Stimulated activated effector memory CD8-positive, alpha-beta T cell treated with anti-CD3 and anti-CD28 coated beads, Interleukin-12 subunit alpha, Interleukin-12 subunit beta, amount 100 ng/mL, for 72 hours (primary cell): ENCODE measurements around the gene SMYD2.

Experiments
- ATAC-seq: fragments of 150-1000 bp; cut with Tn5 transposase; 2 replicates; pipeline ENCODE4 v1.10.0; 2021
- DNase-seq, 2 donors: peaks; one replicate each; pipeline ENCODE4 v3.0.0; 2021 to 2022; ENCODE audit warnings: low spot score in 2 of 2
- H3K27ac Mint-ChIP-seq: one replicate; pipeline ENCODE4 v1.8.0; 2022; ENCODE audit warnings: mild to moderate bottlenecking, mixed read lengths
- H3K36me3 Mint-ChIP-seq: one replicate; pipeline ENCODE4 v1.8.0; 2022; ENCODE audit warnings: mild to moderate bottlenecking, mixed read lengths
- H3K4me1 Mint-ChIP-seq: one replicate; pipeline ENCODE4 v1.8.0; 2022; ENCODE audit warnings: mixed read lengths
- H3K4me3 Mint-ChIP-seq: one replicate; pipeline ENCODE4 v1.8.0; 2022; ENCODE audit warnings: mild to moderate bottlenecking, mixed read lengths
- H3K9me3 Mint-ChIP-seq: one replicate; pipeline ENCODE4 v1.8.0; 2022; ENCODE audit warnings: mixed read lengths

Gene SMYD2, protein sequence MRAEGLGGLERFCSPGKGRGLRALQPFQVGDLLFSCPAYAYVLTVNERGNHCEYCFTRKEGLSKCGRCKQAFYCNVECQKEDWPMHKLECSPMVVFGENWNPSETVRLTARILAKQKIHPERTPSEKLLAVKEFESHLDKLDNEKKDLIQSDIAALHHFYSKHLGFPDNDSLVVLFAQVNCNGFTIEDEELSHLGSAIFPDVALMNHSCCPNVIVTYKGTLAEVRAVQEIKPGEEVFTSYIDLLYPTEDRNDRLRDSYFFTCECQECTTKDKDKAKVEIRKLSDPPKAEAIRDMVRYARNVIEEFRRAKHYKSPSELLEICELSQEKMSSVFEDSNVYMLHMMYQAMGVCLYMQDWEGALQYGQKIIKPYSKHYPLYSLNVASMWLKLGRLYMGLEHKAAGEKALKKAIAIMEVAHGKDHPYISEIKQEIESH

DNA sequence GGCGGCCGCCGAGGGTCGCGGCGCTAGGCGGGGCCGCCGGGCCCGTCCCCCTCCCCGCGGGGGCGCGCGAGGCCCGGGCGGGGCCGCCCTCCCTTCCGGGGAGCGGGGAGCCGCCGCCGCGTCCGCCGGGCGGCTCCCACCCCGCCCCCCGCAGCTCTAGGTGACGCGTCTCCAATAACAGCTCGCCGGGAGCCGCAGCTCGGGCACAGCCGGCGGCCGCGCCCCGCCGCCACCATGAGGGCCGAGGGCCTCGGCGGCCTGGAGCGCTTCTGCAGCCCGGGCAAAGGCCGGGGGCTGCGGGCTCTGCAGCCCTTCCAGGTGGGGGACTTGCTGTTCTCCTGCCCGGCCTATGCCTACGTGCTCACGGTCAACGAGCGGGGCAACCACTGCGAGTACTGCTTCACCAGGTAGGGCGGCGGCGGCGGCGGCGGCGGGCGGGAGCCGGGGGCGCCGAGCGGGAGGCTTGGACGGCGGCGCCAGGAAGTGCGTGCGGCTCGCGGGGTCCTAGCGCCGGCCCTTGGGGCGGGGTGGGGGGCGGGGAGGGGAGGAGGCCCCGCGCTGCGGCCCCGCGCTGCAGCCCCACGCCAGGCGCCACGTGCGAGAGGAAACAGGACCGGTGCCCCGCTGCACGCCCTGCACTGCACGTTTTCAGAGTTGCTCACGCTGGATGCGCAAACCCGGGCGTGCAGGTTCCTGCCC lies at the start of gene SMYD2:
SMYD2 (plus strand) TSS at position 139 of the 699 bp plus-strand sequence; CDS start at position 235, 96 bp downstream.
- peak within 1 kb of the TSS; percentile 79 for H3K4me3 Mint-ChIP-seq
- ATAC-seq (peak; percentile 85), DNase-seq (peak; percentile 53 to 80)
- H3K4me1 Mint-ChIP-seq, result peaks cover 27% of the 10 kb centered on the region
- no peaks in the 10 kb centered on the region for H3K36me3 Mint-ChIP-seq
- peak within 1 kb of the TSS; percentile 56 for H3K27ac Mint-ChIP-seq
- H3K9me3 Mint-ChIP-seq, result peaks cover 5% of the 10 kb centered on the region

DNA sequence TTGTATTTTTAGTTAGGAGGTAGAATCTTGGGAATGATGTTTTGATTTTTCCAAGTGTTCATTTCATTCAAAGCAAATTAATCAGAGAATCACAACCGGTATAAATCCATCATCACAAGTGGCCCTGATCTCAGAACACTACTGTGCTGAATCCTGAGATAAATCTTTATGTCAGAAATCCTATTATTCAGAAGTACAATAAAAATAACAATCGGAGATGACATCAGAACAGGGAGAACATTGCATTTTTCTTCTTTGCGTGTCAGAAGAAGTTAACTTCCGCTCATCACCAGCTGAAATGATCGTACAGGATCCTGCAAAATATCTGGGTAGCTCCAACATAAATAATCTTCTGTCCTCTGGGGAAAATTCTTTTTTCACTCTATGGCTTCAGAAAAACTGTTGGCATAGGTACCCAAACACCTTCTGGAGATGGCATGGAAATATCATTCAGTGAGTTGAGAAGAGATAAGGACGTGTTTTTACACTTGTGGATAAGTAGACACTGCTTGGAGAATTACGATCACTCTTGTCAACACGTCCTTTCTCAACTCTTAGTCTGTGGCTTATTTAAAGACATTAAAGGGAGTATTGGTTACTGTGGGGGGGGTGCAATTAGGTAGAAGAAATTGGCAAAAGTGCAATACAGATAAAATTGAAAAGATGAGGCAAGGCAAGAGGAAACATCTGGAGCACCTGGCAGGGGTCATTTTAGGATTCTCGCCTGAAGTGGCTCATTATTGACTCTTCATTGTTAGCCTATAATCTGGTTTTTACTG lies 46.9 kb upstream of the SMYD2 start:
- H3K36me3 Mint-ChIP-seq, result no peaks in the 10 kb centered on the region

DNA sequence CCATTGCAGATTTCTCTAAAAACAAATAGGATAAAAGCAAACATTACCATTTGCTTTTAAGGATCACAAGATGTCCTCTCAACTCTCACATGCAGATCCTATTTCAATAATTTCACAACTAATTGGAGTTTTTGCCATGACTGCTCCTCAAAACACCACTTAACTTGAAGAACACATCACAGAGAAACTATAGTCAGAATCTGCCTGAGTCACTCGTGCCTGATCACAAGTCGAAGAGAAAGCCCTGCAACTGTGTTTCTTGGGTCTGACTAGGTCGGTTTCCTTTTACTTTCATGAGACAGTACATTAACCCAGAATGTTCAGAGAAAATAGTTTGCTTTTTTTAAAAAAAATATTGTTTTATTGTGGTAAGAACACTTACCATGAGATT lies 46.3 kb upstream of the SMYD2 start:
- no peak for DNase-seq
- Mint-ChIP-seq H3K27ac (no peak overlapping the region), H3K4me1 (no peaks in the 10 kb centered on the region), H3K4me3 (no peak overlapping the region), H3K9me3 (no peaks in the 10 kb centered on the region), H3K36me3 (no peaks in the 10 kb centered on the region)
- ATAC-seq, result peak; percentile 52

More for the DNA sequence above, 46.9 kb upstream of the SMYD2 start:
- Mint-ChIP-seq H3K4me1 (no peaks in the 10 kb centered on the region), H3K27ac (no peak overlapping the region), H3K9me3 (no peaks in the 10 kb centered on the region), H3K4me3 (no peak overlapping the region)
- DNase-seq (no peak), ATAC-seq (no peak)

DNA sequence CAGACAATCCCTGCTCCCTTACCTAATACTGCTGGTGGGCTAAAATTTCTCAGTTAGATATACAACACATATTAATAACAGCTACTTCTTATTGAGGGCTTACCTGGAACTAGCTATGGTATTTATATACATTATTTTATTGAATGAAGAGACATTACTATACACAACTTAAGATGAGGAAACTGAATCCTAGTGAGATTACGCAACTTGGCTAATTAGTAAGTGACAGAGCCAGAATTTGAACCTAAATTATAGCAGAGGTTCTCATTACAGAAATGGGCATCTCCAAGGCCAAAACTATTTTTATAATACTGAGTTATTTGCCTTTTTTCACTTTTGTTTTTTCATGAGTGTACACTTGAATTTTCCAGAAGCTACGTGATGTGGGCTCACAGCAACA lies 44.5 kb upstream of the SMYD2 start:
- Mint-ChIP-seq H3K4me1 (no peaks in the 10 kb centered on the region), H3K36me3 (no peaks in the 10 kb centered on the region), H3K4me3 (no peak overlapping the region), H3K9me3 (no peaks in the 10 kb centered on the region), H3K27ac (no peak overlapping the region)
- ATAC-seq (no peak), DNase-seq (no peak)

DNA sequence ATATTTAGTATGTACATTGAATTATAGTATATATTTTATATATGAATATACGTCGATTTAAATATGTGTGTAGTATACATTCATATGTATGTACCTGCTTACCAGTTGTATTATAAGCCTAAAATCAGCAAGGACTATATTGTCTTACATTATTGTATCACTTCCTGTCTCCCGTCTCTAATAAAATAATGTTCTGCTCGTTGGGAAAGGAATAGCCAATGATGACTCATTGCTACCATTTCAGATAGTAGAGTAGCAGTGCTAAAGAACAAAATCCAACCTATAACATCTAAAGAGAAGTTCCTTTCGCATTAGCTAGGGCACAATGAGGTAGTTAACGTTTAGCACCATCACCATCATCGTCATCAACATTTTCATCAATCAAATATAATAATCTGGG lies 39.9 kb upstream of the SMYD2 start:
- no peaks in the 10 kb centered on the region for H3K36me3 Mint-ChIP-seq
- ATAC-seq, result no peak
- no peak overlapping the region for H3K4me3 Mint-ChIP-seq
- H3K4me1 Mint-ChIP-seq, result no peaks in the 10 kb centered on the region
- DNase-seq, result no peak
- no peaks in the 10 kb centered on the region for H3K9me3 Mint-ChIP-seq
- no peak overlapping the region for H3K27ac Mint-ChIP-seq

DNA sequence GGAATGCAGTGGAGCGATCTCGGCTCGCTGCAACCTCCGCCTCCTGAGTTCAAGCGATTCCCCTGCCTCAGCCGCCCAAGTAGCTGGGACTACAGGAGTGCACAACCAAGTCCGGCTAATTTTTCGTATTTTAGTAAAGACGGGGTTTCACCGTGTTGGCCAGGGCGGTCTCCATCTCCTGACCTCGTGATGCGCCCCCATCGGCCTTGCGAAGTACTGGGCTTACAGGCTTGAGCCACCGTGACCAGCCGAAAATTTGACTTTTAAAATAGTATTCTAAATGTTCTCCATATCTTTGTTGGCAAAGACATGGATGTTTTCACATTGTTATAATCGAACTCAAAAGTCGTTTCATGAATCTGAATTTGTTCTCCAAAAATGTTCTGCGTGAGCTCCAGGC lies 36.7 kb upstream of the SMYD2 start:
- ATAC-seq, result no peak
- no peaks in the 10 kb centered on the region for H3K36me3 Mint-ChIP-seq
- H3K27ac Mint-ChIP-seq, result no peak overlapping the region
- no peaks in the 10 kb centered on the region for H3K4me1 Mint-ChIP-seq
- H3K4me3 Mint-ChIP-seq, result no peak overlapping the region
- H3K9me3 Mint-ChIP-seq, result no peaks in the 10 kb centered on the region
- DNase-seq, result no peak

DNA sequence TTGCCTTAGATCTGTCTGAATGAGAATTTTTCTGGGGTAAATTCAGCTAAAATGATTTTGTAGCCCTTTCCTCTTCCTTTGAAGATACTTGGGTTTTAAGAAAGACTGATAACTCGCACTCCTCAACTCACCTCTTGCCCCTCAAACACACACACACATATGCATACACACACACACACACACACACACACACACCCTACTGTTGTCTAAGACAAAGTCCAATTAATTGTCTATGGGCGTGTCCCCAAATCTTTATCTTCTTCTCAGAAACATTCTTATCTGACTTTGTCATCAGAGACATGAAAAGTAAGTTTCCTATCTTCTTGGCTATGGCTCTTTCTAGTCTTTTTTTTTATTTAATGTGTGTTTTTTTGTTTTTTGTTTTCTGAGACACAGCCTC lies 36.1 kb upstream of the SMYD2 start:
- H3K9me3 Mint-ChIP-seq, result no peaks in the 10 kb centered on the region
- DNase-seq (no peak), ATAC-seq (no peak)
- H3K27ac Mint-ChIP-seq, result no peak overlapping the region
- H3K4me1 Mint-ChIP-seq, result no peaks in the 10 kb centered on the region
- H3K4me3 Mint-ChIP-seq, result no peak overlapping the region
- H3K36me3 Mint-ChIP-seq, result no peaks in the 10 kb centered on the region

DNA sequence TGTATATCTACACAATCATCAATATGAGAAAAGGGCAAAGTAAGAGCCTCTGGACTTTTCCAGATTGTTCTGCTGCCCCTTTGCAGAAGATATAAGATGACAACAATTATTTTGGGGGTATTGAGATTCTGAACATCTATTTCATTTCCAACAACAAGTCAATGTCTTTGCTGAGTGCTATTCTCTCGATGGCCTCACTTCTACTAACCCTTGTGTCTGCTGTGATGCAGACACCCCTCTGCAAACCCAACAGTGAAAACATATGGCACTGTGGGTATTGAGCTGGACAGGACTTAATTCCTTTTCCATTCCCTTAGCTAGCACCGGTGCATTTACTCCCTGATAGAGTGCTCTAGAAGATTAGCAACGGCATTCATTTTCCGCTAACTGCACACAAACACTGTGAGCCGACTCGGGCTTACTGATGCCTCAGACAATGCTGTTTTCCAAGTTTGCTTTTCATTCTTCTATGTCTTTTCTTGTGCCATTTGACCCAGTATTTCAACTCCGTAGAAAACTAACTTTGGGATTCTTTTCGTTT lies 33.4 kb upstream of the SMYD2 start:
- no peak overlapping the region for H3K27ac Mint-ChIP-seq
- no peak overlapping the region for H3K4me3 Mint-ChIP-seq
- H3K9me3 Mint-ChIP-seq, result no peaks in the 10 kb centered on the region
- DNase-seq (no peak), ATAC-seq (no peak)
- H3K4me1 Mint-ChIP-seq, result no peaks in the 10 kb centered on the region
- H3K36me3 Mint-ChIP-seq, result no peaks in the 10 kb centered on the region

DNA sequence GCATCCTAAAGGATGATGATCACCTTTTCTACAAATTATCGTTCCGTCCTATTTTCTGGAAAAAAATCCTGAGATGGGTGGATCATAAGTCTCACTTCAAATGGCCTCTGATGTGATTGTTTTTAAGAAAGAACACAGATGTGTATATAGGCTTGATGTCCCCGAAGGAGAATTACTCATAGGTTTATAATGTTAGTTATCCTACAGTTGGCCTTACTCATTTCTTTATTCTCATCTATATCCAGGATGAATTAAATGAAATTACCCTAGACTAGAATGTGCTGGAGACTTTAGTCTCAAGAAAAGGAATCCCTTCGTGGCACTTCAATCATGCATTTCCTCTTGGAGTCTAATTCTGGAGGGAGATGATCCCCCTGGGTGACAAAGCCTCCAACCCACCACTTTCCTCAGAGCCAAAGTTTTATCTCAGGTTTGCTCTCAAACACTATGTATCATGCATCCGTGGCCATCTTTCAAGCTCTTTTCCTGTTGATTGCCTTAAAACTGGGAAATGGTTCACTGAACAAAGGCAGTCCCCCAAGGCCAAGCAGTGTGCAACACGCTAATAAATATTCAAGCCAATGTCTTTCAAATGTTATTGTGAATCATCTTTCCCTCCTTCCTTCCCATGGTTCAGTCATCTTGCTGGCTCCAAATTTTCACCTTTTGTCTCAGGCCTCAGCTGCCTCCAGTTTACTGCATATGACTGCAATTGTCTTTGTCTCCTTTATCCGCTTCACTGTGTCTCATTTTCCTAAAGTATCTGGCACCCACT lies 32.5 kb upstream of the SMYD2 start:
- Mint-ChIP-seq H3K27ac (no peak overlapping the region), H3K4me3 (no peak overlapping the region), H3K4me1 (no peaks in the 10 kb centered on the region), H3K9me3 (no peaks in the 10 kb centered on the region), H3K36me3 (no peaks in the 10 kb centered on the region)
- ATAC-seq (no peak), DNase-seq (no peak)

DNA sequence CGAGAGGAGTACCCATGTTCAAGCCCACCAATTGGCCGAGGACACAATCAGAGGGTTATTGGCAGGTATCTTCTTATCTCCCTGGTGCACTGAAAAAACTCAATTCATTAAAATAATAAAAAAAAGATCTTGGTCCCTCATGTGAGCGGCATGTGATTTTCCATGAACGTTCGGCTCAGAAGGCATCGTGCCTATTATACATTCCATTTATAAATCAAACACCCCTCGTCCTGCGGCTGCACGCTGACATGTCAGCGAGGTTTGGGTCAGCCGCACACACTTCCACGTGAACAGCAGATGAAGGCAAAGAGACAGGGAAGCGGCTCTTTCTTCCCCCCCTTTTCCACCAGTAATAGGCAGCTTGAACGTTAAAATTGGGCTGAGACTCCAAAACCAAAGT lies 31.3 kb upstream of the SMYD2 start:
- no peak for DNase-seq
- Mint-ChIP-seq H3K4me1 (no peaks in the 10 kb centered on the region), H3K36me3 (no peaks in the 10 kb centered on the region), H3K4me3 (no peak overlapping the region), H3K9me3 (no peaks in the 10 kb centered on the region), H3K27ac (no peak overlapping the region)
- no peak for ATAC-seq

DNA sequence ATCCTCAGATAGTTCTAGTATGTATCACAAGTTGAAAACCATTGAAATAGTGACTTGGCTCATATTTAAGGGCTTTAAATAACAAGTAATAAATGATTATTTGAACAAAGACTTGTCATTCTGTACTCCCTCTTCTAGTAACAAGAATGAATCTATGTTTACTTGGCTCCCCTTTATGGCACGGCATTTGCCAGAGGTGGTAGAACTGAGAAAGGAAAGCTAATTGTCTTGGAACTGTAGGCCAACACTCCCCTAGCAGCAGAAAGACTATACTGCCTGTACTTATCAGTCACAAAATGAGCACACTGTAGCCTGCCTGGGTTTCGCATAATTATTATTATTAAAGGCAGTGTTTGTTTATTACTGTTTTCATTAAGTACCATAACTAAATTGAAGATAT lies 29.6 kb upstream of the SMYD2 start:
- H3K36me3 Mint-ChIP-seq, result no peaks in the 10 kb centered on the region

DNA sequence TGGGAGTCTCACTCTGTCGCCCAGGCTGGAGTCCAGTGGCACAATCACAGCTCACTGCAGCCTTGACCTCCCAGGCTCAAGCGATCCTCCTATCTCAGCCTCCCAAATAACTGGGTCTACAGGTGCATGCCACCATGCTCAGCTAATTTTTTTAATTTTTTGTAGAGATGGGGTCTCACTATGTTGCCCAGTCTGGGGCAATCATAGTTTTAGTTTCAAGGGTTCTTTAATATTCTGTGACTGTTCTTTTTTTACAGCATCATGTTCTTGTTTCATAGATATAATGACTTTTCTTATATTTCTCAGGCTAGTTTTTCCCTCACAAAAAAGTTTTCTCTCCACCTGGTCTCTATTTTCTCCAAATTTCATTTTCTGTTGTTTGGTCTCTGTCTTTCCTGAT lies 25.4 kb upstream of the SMYD2 start:
- no peak for DNase-seq
- no peak for ATAC-seq
- H3K9me3 Mint-ChIP-seq, result no peaks in the 10 kb centered on the region
- H3K27ac Mint-ChIP-seq, result no peak overlapping the region
- no peaks in the 10 kb centered on the region for H3K36me3 Mint-ChIP-seq
- no peak overlapping the region for H3K4me3 Mint-ChIP-seq
- H3K4me1 Mint-ChIP-seq, result peaks cover 12% of the 10 kb centered on the region

More for the DNA sequence above, 29.6 kb upstream of the SMYD2 start:
- Mint-ChIP-seq H3K4me3 (no peak overlapping the region), H3K4me1 (no peaks in the 10 kb centered on the region), H3K27ac (no peak overlapping the region), H3K9me3 (no peaks in the 10 kb centered on the region)
- ATAC-seq (no peak), DNase-seq (no peak)

DNA sequence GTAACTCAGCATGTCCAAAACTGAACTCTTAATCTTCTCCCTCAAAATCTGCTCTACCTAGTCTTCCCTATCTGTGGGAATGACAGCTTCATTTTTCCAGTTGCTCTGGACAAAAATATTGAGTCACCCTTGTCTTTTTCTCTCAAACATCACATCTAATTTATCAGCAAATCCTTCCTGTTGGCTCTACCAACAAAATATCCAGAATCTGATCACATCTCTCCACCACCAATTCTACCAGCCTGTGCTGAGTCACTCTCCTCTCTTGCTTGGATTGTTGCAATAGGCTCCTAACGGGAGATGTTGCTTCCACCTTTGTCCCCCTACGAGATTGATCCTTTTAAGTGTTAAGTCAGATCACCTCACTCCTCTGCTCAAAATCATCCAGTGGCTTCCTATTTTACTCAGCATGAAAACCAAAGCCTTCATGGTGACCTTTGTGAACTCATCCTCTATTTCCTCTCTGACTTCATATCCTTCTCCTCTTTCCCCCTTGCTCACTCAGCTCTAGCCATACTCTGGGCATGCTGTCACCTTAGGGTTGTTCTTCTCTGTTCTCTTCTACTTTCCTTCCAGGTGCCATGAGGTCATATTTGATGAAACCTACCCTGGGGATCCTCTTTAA lies 21.5 kb upstream of the SMYD2 start:
- H3K36me3 Mint-ChIP-seq, result no peaks in the 10 kb centered on the region
- ATAC-seq (peak; percentile 92), DNase-seq (no peak)
- H3K4me1 Mint-ChIP-seq, result peaks cover 18% of the 10 kb centered on the region
- H3K9me3 Mint-ChIP-seq, result no peaks in the 10 kb centered on the region
- H3K4me3 Mint-ChIP-seq, result no peak overlapping the region
- no peak overlapping the region for H3K27ac Mint-ChIP-seq

DNA sequence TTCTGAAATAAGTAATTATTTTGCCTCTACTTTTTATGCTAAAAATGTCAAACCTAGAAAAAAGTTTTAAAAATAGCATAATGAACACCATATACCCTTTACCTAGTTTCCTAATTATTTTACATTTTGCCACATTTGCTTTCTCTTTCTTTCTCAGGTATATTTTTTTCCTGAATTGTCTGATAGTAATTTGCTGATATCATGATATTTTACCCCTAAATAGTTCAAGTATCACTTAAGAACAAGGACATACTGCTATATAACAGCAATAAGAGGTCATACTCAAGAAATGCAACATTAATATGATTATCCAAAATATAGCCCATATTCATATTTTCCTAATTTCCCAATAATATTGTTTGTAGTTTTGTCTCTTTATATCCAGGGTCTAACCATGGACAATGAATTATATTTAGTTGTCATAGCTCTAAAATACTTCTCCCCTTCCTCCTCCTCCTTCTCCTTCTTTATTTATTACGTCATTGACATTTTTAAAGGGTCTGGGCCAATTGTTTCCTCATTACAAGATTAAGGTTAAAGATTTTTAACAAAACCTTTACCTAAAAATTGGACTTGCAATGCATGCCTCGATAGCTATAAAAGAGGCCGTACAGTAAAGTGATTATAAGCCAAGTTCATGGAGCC lies 20.3 kb upstream of the SMYD2 start:
- Mint-ChIP-seq H3K4me1 (peaks cover 18% of the 10 kb centered on the region), H3K4me3 (no peak overlapping the region), H3K9me3 (no peaks in the 10 kb centered on the region), H3K36me3 (no peaks in the 10 kb centered on the region), H3K27ac (no peak overlapping the region)
- no peak for ATAC-seq
- DNase-seq, result no peak
